ENCODE measurements around the gene NDUFV3.
"Not testable (repeated sequence)": the region's sequence is repeated elsewhere in the genome, so short reads cannot be mapped to it uniquely, and the experiment has no call there.

Gene NDUFV3

DNA sequence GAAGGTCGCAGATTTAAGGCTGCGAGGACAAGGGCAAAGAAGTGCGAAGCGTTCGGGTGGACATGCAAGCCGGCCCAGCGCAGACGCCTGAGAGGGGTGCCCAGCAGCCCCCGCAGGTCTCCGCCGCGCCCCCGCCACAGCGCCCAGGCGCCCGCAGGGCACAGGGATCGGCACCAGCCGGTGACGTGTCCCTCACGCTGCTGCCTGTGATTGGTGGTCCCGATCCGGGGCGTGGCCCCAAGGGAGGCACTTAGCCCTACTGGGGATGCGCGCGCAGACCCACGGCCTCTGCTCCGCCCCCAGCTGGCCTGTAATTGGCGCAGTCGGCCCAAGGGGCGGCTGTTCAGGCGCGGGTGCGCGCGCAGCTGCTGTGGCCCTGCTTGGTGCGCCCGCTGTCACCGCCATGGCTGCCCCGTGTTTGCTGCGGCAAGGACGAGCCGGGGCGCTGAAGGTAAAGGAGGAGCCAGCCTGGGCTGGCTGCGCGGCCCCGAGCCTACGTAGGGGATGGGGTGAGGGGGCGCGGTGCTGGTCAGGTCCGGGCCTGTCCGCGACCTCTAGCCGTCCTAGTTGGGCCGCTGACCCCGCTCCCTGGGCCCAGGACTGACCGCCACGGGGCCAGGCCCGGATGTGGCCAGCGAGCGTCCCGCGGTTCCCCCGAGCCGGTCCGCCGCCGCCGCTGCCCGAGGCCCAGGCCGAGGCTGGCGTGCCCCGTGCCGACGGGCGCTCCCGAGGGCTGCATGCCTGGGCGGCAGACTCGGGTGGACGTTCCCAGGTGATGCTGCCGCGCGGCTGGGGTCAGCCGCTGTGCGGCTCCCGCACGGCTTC, at the start of gene NDUFV3:
NDUFV3 (plus strand) TSS at position 379 of the 825 bp plus-strand sequence; CDS start at position 404, 25 bp downstream.
- Histone ChIP-seq H3K9ac (ENCODE audit: low read depth, low read length) (peak within 1 kb of the TSS; percentile 78), H3K9me3 (ENCODE audit: control insufficient read depth, insufficient read depth, low read length) (no peaks in the 10 kb centered on the region), H3K4me1 (ENCODE audit: control insufficient read depth, insufficient read depth, low read length) (peaks cover 4% of the 10 kb centered on the region), H3K4me3 (ENCODE audit: low read depth, low read length) (peak within 1 kb of the TSS; percentile 96), H3K36me3 (ENCODE audit: control insufficient read depth, insufficient read depth, low read length) (peaks cover 26% of the 10 kb centered on the region), H3K27me3 (ENCODE audit: control insufficient read depth, insufficient read depth, low read length) (no peaks in the 10 kb centered on the region), H3K27ac (ENCODE audit: low read depth, low read length) (peak within 1 kb of the TSS; percentile 85)

DNA sequence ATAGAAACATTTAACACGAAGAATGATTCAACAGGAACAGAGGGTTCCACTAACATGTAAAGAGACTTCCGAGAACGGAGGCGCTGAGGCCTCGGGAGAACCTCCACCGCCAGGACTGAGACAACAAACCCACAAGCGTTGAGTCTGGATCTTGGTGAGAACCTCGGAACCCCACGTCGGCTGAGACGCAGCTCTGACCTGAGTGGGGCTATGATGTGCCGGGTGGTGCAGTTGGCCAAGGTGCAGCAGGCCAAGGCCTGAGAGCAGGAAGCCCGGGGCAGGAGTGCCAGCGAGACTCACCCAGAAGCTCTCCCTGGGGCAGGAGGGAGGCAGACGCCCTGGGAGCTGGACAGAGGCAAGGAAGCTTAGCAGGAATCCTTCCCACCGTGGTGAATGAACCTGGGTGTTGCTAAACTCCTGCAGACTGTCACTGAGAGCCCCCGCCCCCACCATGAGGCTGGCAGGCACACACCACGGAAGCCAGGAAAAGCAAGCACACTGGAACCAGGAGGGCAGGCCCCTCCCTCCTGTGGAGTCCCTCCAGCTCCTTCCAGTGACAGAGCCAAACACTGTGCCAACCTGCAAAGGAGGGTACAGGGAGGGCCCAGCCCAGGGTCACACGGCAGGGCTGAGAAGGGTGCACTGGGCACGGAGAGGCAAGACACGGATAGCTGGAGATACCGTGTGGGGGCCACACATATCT, 48.5 kb upstream of the NDUFV3 start:
- Histone ChIP-seq H3K4me1 (ENCODE audit: control insufficient read depth, insufficient read depth, low read length) (no peaks in the 10 kb centered on the region), H3K4me3 (ENCODE audit: low read depth, low read length) (no peak overlapping the region), H3K27me3 (ENCODE audit: control insufficient read depth, insufficient read depth, low read length) (no peaks in the 10 kb centered on the region), H3K36me3 (ENCODE audit: control insufficient read depth, insufficient read depth, low read length) (peaks cover 85% of the 10 kb centered on the region), H3K9ac (ENCODE audit: low read depth, low read length) (no peak overlapping the region), H3K27ac (ENCODE audit: low read depth, low read length) (no peak overlapping the region), H3K9me3 (ENCODE audit: control insufficient read depth, insufficient read depth, low read length) (no peaks in the 10 kb centered on the region)

DNA sequence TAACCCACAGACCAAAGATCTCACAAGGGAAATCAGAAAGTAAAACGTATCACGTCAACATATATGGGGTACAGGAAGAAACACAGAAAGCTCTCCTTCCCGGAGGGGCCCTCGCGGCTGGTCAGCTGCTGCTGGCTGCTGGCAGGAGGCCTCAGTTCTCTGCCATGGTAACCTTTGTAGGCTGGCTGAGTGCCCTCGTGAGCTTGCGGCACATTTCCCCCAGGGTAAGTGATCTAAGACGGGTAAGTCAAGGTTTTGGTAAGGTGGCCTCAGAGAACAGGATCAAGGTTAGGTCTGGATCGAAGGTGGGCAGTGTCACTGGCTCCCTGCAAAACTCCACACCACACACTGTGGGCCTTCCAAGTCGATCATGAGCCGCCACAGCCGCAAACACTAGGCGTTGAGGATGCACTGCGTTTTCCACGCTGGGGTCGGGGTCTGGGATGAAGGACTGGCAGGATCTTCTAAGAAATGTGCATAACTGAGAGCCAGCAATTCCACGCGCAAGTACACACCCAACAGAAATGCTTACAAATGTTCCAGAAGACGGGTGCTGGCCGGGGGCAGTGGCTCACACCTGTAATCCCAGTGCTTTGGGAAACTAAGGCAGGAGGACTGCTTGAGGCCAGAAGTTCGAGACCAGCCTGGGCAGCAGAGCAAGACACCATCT, 47.7 kb upstream of the NDUFV3 start:
- Histone ChIP-seq H3K4me3 (ENCODE audit: low read depth, low read length) (no peak overlapping the region), H3K27ac (ENCODE audit: low read depth, low read length) (no peak overlapping the region), H3K9ac (ENCODE audit: low read depth, low read length) (no peak overlapping the region), H3K27me3 (ENCODE audit: control insufficient read depth, insufficient read depth, low read length) (no peaks in the 10 kb centered on the region), H3K4me1 (ENCODE audit: control insufficient read depth, insufficient read depth, low read length) (no peaks in the 10 kb centered on the region), H3K36me3 (ENCODE audit: control insufficient read depth, insufficient read depth, low read length) (peaks cover 85% of the 10 kb centered on the region), H3K9me3 (ENCODE audit: control insufficient read depth, insufficient read depth, low read length) (no peaks in the 10 kb centered on the region)

- Histone ChIP-seq H3K9ac (ENCODE audit: low read depth, low read length) (no peak overlapping the region), H3K36me3 (ENCODE audit: control insufficient read depth, insufficient read depth, low read length) (peaks cover 85% of the 10 kb centered on the region), H3K27me3 (ENCODE audit: control insufficient read depth, insufficient read depth, low read length) (no peaks in the 10 kb centered on the region)
Observed at GRCh38 chr21:42846221-42846620, 46.9 kb upstream of the NDUFV3 start.

GRCh38 chr21:42847051-42847707, 45.9 kb upstream of the NDUFV3 start:
- no peaks in the 10 kb centered on the region for H3K27me3 ChIP-seq (ENCODE audit: control insufficient read depth, insufficient read depth, low read length)
- no peaks in the 10 kb centered on the region for H3K4me1 ChIP-seq (ENCODE audit: control insufficient read depth, insufficient read depth, low read length)
- H3K9ac ChIP-seq (ENCODE audit: low read depth, low read length), result no peak overlapping the region; the same call in 1 of the 2 replicates
- no peak overlapping the region for H3K4me3 ChIP-seq (ENCODE audit: low read depth, low read length)
- no peak overlapping the region for H3K27ac ChIP-seq (ENCODE audit: low read depth, low read length)
- no peaks in the 10 kb centered on the region for H3K9me3 ChIP-seq (ENCODE audit: control insufficient read depth, insufficient read depth, low read length)
- H3K36me3 ChIP-seq (ENCODE audit: control insufficient read depth, insufficient read depth, low read length), result peaks cover 88% of the 10 kb centered on the region

More at GRCh38 chr21:42846221-42846620, 46.9 kb upstream of the NDUFV3 start:
- H3K9me3 ChIP-seq (ENCODE audit: control insufficient read depth, insufficient read depth, low read length), result no peaks in the 10 kb centered on the region
- no peaks in the 10 kb centered on the region for H3K4me1 ChIP-seq (ENCODE audit: control insufficient read depth, insufficient read depth, low read length)
- no peak overlapping the region for H3K4me3 ChIP-seq (ENCODE audit: low read depth, low read length)
- no peak overlapping the region for H3K27ac ChIP-seq (ENCODE audit: low read depth, low read length)

- Histone ChIP-seq H3K4me3 (ENCODE audit: low read depth, low read length) (no peak overlapping the region), H3K27ac (ENCODE audit: low read depth, low read length) (no peak overlapping the region), H3K9ac (ENCODE audit: low read depth, low read length) (no peak overlapping the region), H3K36me3 (ENCODE audit: control insufficient read depth, insufficient read depth, low read length) (peaks cover 86% of the 10 kb centered on the region), H3K9me3 (ENCODE audit: control insufficient read depth, insufficient read depth, low read length) (no peaks in the 10 kb centered on the region), H3K4me1 (ENCODE audit: control insufficient read depth, insufficient read depth, low read length) (no peaks in the 10 kb centered on the region), H3K27me3 (ENCODE audit: control insufficient read depth, insufficient read depth, low read length) (no peaks in the 10 kb centered on the region)
Observed at GRCh38 chr21:42847726-42848125, 45.4 kb upstream of the NDUFV3 start.

GRCh38 chr21:42848144-42848931, 44.8 kb upstream of the NDUFV3 start:
- not testable (repeated sequence) for H3K27me3 ChIP-seq (ENCODE audit: control insufficient read depth, insufficient read depth, low read length); H3K27ac ChIP-seq (ENCODE audit: low read depth, low read length); H3K4me3 ChIP-seq (ENCODE audit: low read depth, low read length); H3K4me1 ChIP-seq (ENCODE audit: control insufficient read depth, insufficient read depth, low read length); H3K9ac ChIP-seq (ENCODE audit: low read depth, low read length); H3K9me3 ChIP-seq (ENCODE audit: control insufficient read depth, insufficient read depth, low read length)
- peaks cover 87% of the 10 kb centered on the region for H3K36me3 ChIP-seq (ENCODE audit: control insufficient read depth, insufficient read depth, low read length)

- H3K9ac ChIP-seq (ENCODE audit: low read depth, low read length), result no peak overlapping the region
- peaks cover 94% of the 10 kb centered on the region for H3K36me3 ChIP-seq (ENCODE audit: control insufficient read depth, insufficient read depth, low read length)
- no peaks in the 10 kb centered on the region for H3K4me1 ChIP-seq (ENCODE audit: control insufficient read depth, insufficient read depth, low read length)
- no peak overlapping the region for H3K27ac ChIP-seq (ENCODE audit: low read depth, low read length)
- H3K27me3 ChIP-seq (ENCODE audit: control insufficient read depth, insufficient read depth, low read length), result no peaks in the 10 kb centered on the region
- H3K9me3 ChIP-seq (ENCODE audit: control insufficient read depth, insufficient read depth, low read length), result no peaks in the 10 kb centered on the region
- no peak overlapping the region for H3K4me3 ChIP-seq (ENCODE audit: low read depth, low read length)
Observed at GRCh38 chr21:42848932-42849758, 44.0 kb upstream of the NDUFV3 start.

GRCh38 chr21:42849759-42850412, 43.2 kb upstream of the NDUFV3 start:
- Histone ChIP-seq H3K9ac (ENCODE audit: low read depth, low read length) (no peak overlapping the region), H3K4me1 (ENCODE audit: control insufficient read depth, insufficient read depth, low read length) (no peaks in the 10 kb centered on the region), H3K27ac (ENCODE audit: low read depth, low read length) (no peak overlapping the region), H3K4me3 (ENCODE audit: low read depth, low read length) (no peak overlapping the region), H3K36me3 (ENCODE audit: control insufficient read depth, insufficient read depth, low read length) (peaks cover 94% of the 10 kb centered on the region), H3K9me3 (ENCODE audit: control insufficient read depth, insufficient read depth, low read length) (no peaks in the 10 kb centered on the region), H3K27me3 (ENCODE audit: control insufficient read depth, insufficient read depth, low read length) (no peaks in the 10 kb centered on the region)
